Endometrial microvascular endothelial cells (primary cell): ENCODE data around the gene NEK8. TPM values are rescaled to one million over a fixed set of nuclear protein-coding genes. Genes with fewer than 3 reads are reported as not detected.

Experiments used
- total RNA-seq: library from RNA; depleted of rRNA; stranded (reverse); fragments of >200 nt; gene quantifications from one replicate; pipeline ENCODE4 v1.2.3, GENCODE V29; 2015; ENCODE audit errors: inconsistent ontology term

Gene NEK8
- total RNA-seq, 1 donor from 2014 or later, result 1.0 TPM

Other genes with a start within 250 kb of the NEK8 start
- not detected for gene FOXN1, start 222.4 kb upstream of the NEK8 start, total RNA-seq
- gene UNC119, start 176.2 kb upstream of the NEK8 start, total RNA-seq, result 28.7 TPM
- 69.2 TPM for gene PIGS, start 157.3 kb upstream of the NEK8 start, total RNA-seq
- 8.9 TPM for gene ALDOC, start 151.9 kb upstream of the NEK8 start, total RNA-seq
- 63.3 TPM for gene SPAG5, start 129.8 kb upstream of the NEK8 start, total RNA-seq
- gene RSKR, start 114.6 kb upstream of the NEK8 start, total RNA-seq, result 1.5 TPM
- gene BLTP2, start 83.6 kb upstream of the NEK8 start, total RNA-seq, result 148 TPM
- 60.8 TPM for gene SDF2, start 66.9 kb upstream of the NEK8 start, total RNA-seq
- gene SUPT6H, start 66.6 kb upstream of the NEK8 start, total RNA-seq, result 38.7 TPM
- gene PROCA1, start 16.9 kb upstream of the NEK8 start, total RNA-seq, result not detected
- gene RAB34, start 10.9 kb upstream of the NEK8 start, total RNA-seq, result 31.1 TPM
- gene RPL23A, start 8.8 kb upstream of the NEK8 start, total RNA-seq, result 308 TPM
- 7.7 TPM for gene TLCD1, start 2.6 kb upstream of the NEK8 start, total RNA-seq
- 14.3 TPM for gene TRAF4, start 15.2 kb downstream of the NEK8 start, total RNA-seq
- 23.0 TPM for gene FAM222B, start 114.0 kb downstream of the NEK8 start, total RNA-seq
- 120 TPM for gene ERAL1, start 126.2 kb downstream of the NEK8 start, total RNA-seq
- 102 TPM for gene FLOT2, start 168.9 kb downstream of the NEK8 start, total RNA-seq
- gene DHRS13, start 174.3 kb downstream of the NEK8 start, total RNA-seq, result 11.3 TPM
- gene PHF12, start 222.7 kb downstream of the NEK8 start, total RNA-seq, result 14.4 TPM